Activated naive CD4-positive, alpha-beta T cell treated with anti-CD3 and anti-CD28 coated beads, Interleukin-2, amount 50 U/mL, for 24 hours (primary cell): Measurements from ENCODE around the gene ISY1.
"Not testable (repeated sequence)": the region's sequence is repeated elsewhere in the genome, so short reads cannot be mapped to it uniquely, and the experiment has no call there.

Experiments
- H3K27ac Mint-ChIP-seq: one replicate; pipeline ENCODE4 v1.8.0; 2021; ENCODE audit warnings: mild to moderate bottlenecking, mixed read lengths
- H3K27me3 Mint-ChIP-seq: one replicate; pipeline ENCODE4 v1.8.0; 2021; ENCODE audit warnings: mixed read lengths
- H3K36me3 Mint-ChIP-seq: one replicate; pipeline ENCODE4 v1.8.0; 2021; ENCODE audit warnings: mixed read lengths
- H3K4me1 Mint-ChIP-seq: one replicate; pipeline ENCODE4 v1.8.0; 2021; ENCODE audit warnings: mixed read lengths
- H3K4me3 Mint-ChIP-seq: one replicate; pipeline ENCODE4 v1.8.0; 2021; ENCODE audit warnings: mild to moderate bottlenecking, mixed read lengths
- H3K9me3 Mint-ChIP-seq: one replicate; pipeline ENCODE4 v1.8.0; 2021; ENCODE audit warnings: mixed read lengths

ISY1 gene

DNA sequence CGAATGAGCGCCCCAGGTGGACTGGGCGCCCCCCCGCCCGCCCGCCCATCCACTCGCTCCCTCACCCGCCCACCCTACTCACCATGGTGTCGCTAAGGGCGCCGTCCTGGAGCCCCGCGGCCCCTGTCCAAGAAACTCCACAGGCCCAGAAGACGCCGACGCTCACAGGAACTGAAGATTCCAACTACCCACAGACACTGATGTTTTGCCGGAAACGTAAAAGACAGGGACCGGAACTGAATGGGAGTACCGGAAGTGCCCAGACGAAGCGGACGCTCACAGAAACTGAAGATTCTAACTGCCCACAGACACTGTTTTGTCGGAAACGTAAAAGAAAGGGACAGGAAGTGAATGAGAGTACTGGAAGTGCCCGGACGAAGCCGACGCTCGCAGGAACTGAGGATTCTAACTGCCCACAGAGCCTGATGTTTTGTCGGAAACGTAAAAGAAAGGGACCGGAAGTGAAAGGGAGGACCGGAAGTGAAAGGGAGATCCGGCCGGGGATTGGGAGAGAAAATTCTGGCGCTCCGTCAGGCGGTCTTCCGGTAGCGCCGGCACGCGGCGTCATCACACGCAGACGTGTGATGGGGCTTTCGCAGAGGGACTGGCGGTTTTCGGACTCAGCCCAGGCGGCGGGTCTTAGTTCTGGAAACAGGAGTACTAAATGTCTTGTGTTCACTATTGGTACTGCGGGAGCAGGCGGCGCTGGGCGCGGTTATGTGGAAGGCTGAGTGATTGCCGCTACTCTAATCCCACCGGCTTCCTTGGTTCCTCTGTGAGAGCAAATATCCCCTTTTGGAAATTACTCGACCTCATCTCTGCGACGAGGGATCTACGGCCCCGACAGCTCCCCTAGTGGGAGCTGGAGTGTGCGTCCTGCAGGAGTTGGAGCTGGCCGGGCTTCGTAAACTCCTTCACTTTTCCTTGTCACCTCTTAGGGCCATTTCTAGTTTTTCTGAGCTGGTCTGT lies at the start of gene ISY1:
TSS of gene ISY1 (minus strand) at position 173 of the 969 bp plus-strand sequence. CDS start at position 85, 88 bp downstream.
- peaks cover 4% of the 10 kb centered on the region for H3K36me3 Mint-ChIP-seq

DNA sequence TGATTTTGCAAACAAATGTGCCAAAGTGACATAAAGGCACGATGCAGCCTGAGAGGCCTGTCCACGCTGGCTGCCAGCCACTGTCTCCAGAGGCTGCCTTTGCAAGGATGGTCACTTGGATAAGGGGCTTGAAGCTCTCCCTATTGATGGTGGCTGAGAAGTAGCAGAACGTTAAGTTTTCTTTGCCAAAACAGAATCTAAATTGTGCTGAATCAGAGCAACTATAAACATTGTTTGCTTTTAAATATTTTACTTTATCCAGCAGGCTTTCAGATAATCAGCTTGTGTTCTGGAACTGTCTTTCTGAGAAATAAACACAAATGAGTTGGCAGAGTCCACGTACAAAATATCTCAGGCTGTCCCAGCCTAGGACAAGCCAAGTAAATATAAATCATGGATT lies 46.6 kb upstream of the ISY1 start:
- no peak overlapping the region for H3K27ac Mint-ChIP-seq
- no peaks in the 10 kb centered on the region for H3K36me3 Mint-ChIP-seq
- no peak overlapping the region for H3K4me3 Mint-ChIP-seq
- no peaks in the 10 kb centered on the region for H3K27me3 Mint-ChIP-seq
- H3K4me1 Mint-ChIP-seq = no peaks in the 10 kb centered on the region
- H3K9me3 Mint-ChIP-seq = no peaks in the 10 kb centered on the region

More for the DNA sequence above, at the start of gene ISY1:
- H3K4me1 Mint-ChIP-seq = peaks cover 34% of the 10 kb centered on the region
- H3K9me3 Mint-ChIP-seq = no peaks in the 10 kb centered on the region
- peak within 1 kb of the TSS; percentile 95 for H3K4me3 Mint-ChIP-seq
- H3K27me3 Mint-ChIP-seq = no peaks in the 10 kb centered on the region
- peak within 1 kb of the TSS; percentile 99 for H3K27ac Mint-ChIP-seq

DNA sequence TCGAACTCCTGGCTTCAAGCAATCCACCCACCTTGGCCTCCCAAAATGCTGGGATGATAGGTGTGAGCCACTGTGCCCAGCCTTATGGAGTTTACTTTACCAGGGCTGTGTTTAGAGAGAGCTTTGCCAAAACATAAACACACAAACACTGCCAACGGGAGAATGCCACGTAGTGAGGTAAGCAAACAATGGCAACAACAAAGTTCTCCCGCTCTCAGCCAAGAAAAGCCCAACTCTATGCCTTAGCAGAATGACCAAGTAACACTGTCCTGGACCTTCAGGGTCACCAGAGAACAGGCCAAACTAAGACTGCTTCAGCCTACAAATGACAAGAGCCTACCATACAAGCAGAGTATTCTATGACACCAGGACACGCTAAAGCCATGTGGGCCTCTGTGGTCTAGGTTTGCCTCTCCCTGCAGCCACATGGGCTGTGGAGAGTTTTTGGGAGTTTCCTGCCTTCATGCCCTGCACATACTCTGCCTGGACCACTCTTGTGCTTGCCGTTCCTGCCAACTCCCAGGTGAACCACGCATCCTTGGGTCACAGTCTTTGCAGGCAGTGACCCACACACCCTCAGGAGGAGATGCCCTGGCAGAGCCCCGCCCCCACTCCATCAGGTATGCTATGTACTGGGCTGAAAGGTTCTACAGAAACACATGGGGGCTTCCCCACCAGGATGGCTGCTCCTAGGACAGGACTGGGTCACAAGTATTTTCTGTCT lies 44.4 kb upstream of the ISY1 start:
- Mint-ChIP-seq H3K9me3 (no peaks in the 10 kb centered on the region), H3K4me1 (no peaks in the 10 kb centered on the region)

DNA sequence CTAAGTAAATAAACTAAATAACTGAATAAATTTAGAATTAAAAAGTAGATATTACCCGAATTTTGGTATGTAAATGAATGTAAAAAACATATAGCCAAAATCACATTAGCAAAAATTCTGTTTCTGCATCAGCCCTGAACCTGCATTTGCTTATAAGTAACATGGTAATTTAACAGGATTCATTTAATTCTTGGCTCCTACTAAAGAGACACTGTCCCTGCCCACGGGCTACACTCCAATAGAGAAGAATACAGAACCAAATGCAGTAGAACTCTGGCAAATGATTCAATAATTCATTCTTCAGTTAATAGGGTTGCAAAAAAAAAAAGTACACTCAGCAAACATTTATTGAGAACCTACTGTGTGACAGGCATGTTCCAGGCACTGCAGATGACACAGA lies 43.6 kb upstream of the ISY1 start:
- Mint-ChIP-seq H3K4me3 (no peak overlapping the region), H3K4me1 (no peaks in the 10 kb centered on the region), H3K27ac (no peak overlapping the region), H3K36me3 (no peaks in the 10 kb centered on the region), H3K27me3 (no peaks in the 10 kb centered on the region), H3K9me3 (no peaks in the 10 kb centered on the region)

More for the DNA sequence above, 44.4 kb upstream of the ISY1 start:
- Mint-ChIP-seq H3K4me3 (no peak overlapping the region), H3K27ac (no peak overlapping the region), H3K36me3 (no peaks in the 10 kb centered on the region), H3K27me3 (no peaks in the 10 kb centered on the region)

DNA sequence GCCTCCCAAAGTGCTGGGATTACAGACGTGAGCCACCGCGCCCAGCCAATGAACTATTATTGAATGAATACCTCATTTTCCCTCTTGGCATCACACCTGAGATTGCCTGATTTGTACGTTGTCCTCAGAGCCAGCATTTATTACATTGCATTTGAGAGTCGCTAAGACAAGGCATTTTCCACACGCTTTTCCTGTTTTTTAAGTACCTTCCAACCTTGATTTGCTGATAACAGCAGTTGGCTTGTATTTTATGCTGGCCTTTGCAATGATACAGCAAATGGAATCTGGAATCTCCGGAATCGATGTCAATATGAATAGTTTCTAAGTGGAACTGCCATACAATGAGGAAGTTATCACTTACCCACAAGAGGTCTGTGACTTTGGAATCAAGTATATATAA lies 38.5 kb upstream of the ISY1 start:
- no peak overlapping the region for H3K4me3 Mint-ChIP-seq
- H3K27ac Mint-ChIP-seq = no peak overlapping the region
- H3K4me1 Mint-ChIP-seq = no peaks in the 10 kb centered on the region
- H3K36me3 Mint-ChIP-seq = no peaks in the 10 kb centered on the region
- H3K9me3 Mint-ChIP-seq = no peaks in the 10 kb centered on the region
- no peaks in the 10 kb centered on the region for H3K27me3 Mint-ChIP-seq

DNA sequence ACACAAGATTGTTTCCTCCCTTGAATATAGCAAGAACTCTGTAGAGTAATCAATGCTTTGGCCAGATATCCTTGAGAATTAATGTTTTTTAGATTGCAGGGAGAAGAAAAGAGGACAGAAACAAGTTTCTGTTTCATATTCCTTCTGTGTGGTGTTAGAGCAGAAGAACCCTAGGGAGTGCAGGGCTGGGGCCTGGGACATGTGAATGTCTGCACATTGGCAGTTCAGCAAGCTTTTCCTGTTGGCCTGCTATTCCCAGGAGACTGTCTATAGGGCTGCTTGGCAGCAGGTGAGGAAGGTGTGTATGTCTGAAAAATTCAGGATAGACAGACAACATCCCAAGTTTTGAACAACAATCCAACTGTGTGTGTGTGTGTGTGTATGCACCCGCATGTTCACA lies 36.5 kb upstream of the ISY1 start:
- H3K27me3 Mint-ChIP-seq = no peaks in the 10 kb centered on the region
- no peak overlapping the region for H3K27ac Mint-ChIP-seq
- no peaks in the 10 kb centered on the region for H3K36me3 Mint-ChIP-seq
- no peaks in the 10 kb centered on the region for H3K9me3 Mint-ChIP-seq
- no peak overlapping the region for H3K4me3 Mint-ChIP-seq
- H3K4me1 Mint-ChIP-seq = no peaks in the 10 kb centered on the region

DNA sequence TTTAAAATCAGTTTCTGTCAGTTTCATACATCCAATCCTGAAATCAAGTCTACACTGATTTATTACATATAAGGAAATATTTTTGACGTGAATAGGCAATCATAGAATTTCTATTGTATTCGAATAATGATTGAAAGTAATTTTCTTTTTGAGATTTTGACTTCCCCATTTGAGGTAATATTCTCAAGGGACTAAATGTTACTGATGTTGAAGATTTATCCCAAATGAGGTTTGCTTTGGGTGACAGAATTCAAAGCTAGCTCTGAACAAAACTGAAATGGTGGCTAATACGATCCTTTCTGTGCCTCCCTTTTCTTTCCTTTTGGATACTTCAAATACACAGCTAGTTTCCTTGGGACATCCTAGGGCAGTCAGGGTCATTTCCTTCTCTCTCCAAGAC lies 35.7 kb upstream of the ISY1 start:
- Mint-ChIP-seq H3K27me3 (no peaks in the 10 kb centered on the region), H3K4me1 (no peaks in the 10 kb centered on the region), H3K36me3 (no peaks in the 10 kb centered on the region), H3K27ac (no peak overlapping the region), H3K4me3 (no peak overlapping the region), H3K9me3 (no peaks in the 10 kb centered on the region)

DNA sequence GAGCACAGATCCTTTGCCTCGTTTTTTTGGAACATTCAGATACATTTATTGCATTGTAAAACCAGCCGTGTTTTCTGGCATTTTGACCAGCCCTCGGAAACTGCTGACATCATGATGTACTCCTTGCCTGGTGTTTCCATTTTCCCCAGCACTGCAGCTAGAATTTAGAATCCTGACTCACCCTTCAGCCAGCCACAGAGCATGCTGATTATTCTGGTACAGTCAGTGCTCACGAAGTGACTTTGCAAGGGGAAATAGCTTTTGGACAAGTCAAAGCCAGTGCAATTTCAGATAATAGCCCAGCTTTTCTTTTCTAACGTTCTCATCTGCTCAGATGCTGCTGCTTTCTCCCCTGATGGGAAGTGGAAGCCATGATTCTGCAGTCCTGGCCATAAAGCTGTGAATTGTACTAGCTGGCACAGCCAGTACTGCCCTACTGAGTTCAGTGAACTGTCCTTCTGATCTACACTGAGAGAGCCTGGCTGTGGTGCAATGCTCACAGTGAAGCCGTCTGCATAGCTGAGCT lies 34.9 kb upstream of the ISY1 start:
- no peaks in the 10 kb centered on the region for H3K9me3 Mint-ChIP-seq
- no peak overlapping the region for H3K27ac Mint-ChIP-seq
- no peaks in the 10 kb centered on the region for H3K27me3 Mint-ChIP-seq
- H3K4me3 Mint-ChIP-seq = no peak overlapping the region
- no peaks in the 10 kb centered on the region for H3K36me3 Mint-ChIP-seq
- H3K4me1 Mint-ChIP-seq = no peaks in the 10 kb centered on the region

DNA sequence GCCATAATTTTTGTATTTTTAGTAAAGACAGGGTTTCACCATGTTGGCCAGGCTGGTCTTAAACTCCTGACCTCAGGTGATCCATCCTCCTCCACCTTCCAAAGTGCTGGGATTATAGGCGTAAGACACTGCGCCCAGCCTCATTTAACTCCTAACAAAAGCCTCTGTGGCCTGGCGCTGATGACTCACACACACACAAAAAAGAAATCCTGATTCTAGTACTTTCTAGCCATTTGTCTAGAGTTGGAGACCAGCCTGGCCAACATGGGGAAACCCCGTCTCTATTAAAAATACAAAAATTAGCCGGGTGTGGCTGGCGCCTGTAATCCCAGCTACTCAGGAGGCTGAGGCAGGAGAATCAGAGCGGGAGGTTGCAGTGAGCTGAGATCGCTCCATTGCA lies 28.9 kb upstream of the ISY1 start:
- H3K4me3 Mint-ChIP-seq, H3K27me3 Mint-ChIP-seq, H3K4me1 Mint-ChIP-seq, H3K9me3 Mint-ChIP-seq, H3K36me3 Mint-ChIP-seq, H3K27ac Mint-ChIP-seq: not testable (repeated sequence)

DNA sequence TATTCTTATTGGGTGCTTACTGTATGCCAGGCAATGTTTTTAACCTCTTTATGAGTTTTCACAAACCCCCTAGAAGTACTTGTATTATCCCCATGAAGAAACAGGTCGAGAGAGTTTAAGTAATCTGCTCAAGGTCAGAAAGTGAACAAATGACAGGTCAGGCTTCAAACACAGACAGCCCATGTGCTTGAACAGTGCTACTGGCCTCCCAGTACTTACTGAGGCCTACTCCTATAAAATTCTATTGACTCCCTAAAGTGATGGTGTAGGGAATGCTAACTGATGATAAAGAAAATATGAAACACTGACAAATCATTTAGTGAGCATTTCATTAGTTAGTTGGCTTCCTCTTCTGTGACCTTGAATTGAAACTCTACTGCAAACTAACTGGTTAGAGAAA lies 27.0 kb upstream of the ISY1 start:
- H3K27me3 Mint-ChIP-seq = no peaks in the 10 kb centered on the region
- H3K4me3 Mint-ChIP-seq = no peak overlapping the region
- peaks cover 4% of the 10 kb centered on the region for H3K36me3 Mint-ChIP-seq
- H3K27ac Mint-ChIP-seq = no peak overlapping the region
- no peaks in the 10 kb centered on the region for H3K9me3 Mint-ChIP-seq
- peaks cover 3% of the 10 kb centered on the region for H3K4me1 Mint-ChIP-seq

DNA sequence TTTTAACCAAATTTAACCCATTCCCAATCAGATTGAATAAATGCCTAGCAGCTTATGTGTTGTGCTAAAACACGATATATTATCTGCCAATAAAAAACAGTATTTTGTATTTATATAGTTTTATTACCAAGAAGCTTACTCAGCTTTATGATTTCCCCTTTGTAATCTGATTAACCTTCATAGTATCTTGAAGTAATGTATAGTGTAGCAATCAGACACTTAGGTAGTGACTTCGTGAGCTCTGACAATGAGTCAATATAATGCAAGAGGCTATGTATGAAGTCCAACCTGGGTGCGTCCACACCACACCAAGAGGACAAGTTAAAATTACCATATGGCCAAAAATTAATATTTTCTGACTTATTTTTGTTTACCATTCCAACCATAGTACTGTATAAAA lies 24.9 kb upstream of the ISY1 start:
- Mint-ChIP-seq H3K36me3 (peaks cover 20% of the 10 kb centered on the region), H3K9me3 (no peaks in the 10 kb centered on the region), H3K27ac (no peak overlapping the region), H3K4me1 (peaks cover 9% of the 10 kb centered on the region), H3K4me3 (peak overlapping the region; percentile 49), H3K27me3 (no peaks in the 10 kb centered on the region)

DNA sequence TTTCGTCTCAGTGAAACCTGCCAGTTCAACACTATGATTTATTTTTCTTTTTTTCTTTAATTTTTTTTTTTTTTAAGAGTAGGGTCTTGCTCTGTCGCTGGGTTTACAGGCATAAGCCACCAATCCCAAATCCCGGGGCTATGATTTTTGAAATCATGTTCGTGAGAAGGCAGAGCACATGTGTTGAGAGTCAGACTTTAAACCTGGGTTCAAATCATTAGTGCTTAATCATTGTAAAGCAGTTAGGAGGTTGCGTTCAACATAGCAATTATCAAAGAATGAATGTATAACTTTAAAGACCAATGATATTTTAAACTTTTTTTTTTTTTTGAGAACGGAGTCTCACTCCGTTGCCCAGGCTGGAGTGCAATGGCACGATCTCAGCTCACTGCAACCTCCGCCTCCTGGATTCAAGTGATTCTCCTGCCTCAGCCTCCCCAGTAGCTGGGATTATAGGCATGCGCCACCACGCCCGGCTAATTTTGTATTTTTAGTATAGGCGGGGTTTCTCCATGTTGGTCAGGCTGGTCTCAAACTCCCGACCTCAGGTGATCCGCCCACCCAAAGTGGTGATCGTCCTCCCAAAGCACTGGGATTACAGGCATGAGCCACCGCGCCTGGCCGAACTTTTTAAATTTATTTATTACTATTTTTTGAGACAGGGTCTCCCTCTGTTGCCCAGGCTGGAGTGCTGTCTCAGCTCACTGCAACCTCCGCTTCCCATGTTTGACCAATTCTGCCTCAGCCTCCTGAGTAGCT lies 24.1 kb upstream of the ISY1 start:
- H3K27ac Mint-ChIP-seq, H3K27me3 Mint-ChIP-seq, H3K9me3 Mint-ChIP-seq: not testable (repeated sequence)
- peaks cover 25% of the 10 kb centered on the region for H3K36me3 Mint-ChIP-seq
- H3K4me3 Mint-ChIP-seq = peak overlapping the region; percentile 88
- H3K4me1 Mint-ChIP-seq = peaks cover 15% of the 10 kb centered on the region

DNA sequence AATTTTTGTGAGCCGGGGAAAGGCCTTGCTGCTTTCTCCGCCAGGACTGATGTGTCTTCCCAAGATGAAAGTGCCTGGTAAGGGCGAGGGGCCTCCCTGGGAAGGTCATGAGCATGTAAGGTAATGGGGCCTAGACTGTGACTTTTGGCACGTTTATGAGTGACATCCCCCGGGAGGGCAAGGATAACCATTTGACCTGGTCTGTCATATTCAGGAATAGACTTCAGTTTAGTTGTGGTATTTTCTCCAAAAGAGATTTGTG lies 23.5 kb upstream of the ISY1 start:
- Mint-ChIP-seq H3K27me3 (no peaks in the 10 kb centered on the region), H3K4me3 (peak overlapping the region; percentile 88), H3K9me3 (no peaks in the 10 kb centered on the region), H3K27ac (peak overlapping the region; percentile 100), H3K36me3 (peaks cover 26% of the 10 kb centered on the region), H3K4me1 (peaks cover 19% of the 10 kb centered on the region)

DNA sequence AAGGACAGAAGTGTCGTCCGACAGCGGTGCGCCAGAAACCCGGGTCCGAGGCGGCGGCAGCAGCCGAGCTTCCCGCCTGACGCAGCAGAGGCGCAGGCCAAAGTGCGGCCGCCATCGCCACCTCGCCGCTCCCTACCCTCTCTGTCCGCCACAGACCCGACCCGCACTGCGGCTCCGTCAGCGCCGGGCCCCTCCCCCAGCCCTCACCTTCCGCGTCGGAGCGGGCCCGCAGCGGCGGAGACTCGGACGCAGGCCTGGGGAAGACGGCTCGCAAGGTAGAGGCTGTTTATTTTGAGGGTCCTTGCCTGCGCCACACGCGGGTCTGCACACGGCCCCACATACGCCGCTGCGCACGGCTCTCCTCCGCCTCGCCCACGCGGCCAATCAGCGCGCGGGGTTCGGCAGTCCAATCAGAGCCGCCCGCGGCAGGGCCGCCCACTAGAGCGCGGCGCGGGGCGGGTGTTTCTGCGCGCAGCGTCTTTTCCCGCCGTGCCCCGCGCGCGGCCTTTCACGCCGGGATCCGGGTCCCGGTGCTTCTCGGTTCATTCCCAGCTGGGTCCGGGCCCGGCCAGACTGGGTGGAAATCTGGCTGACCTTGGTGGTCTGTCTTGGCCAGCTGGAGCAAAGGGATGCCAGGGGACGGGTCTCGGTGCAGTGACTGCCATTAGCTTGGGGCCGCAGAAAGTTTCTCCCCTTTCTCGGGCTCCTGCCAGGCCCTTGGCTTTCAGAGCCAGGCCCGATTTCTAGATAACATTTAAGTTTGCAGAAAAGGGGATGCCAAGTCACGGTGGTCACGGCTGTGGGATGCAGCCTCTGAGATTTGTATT lies 22.9 kb upstream of the ISY1 start, which contains the start of gene CNBP:
TSS of gene CNBP (minus strand) at position 328 of the 827 bp plus-strand sequence. CDS start 12,139 bp downstream, outside the sequence.
- Mint-ChIP-seq H3K4me3 (peak within 1 kb of the TSS; percentile 88), H3K27me3 (no peaks in the 10 kb centered on the region), H3K9me3 (no peaks in the 10 kb centered on the region), H3K36me3 (peaks cover 28% of the 10 kb centered on the region), H3K27ac (peak within 1 kb of the TSS; percentile 100), H3K4me1 (peaks cover 25% of the 10 kb centered on the region)
